ENCODE measurements around the gene CAPN12. TPM values are rescaled to one million over a fixed set of nuclear protein-coding genes. Genes with fewer than 3 reads are reported as not detected.
"Not testable (repeated sequence)": the region's sequence is repeated elsewhere in the genome, so short reads cannot be mapped to it uniquely, and the experiment has no call there.

CAPN12 gene
- total RNA-seq, 2 donors from 2014 or later, result 0.74 to 0.90 TPM

GRCh38 chr19:38788478-38789243 lies 44.4 kb upstream of the CAPN12 start, which contains the start of gene LGALS7B:
Gene LGALS7B (plus strand): TSS chr19:38789200. CDS start chr19:38789227, 27 bp downstream.
- H3K4me3 ChIP-seq, result no peak within 1 kb of the TSS
- no peak within 1 kb of the TSS for H3K27ac ChIP-seq
- no peaks in the 10 kb centered on the region for H3K27me3 ChIP-seq
- no peaks in the 10 kb centered on the region for H3K4me1 ChIP-seq
- H3K36me3 ChIP-seq, result no peaks in the 10 kb centered on the region
- H3K9me3 ChIP-seq, result no peaks in the 10 kb centered on the region
- no peak for DNase-seq (ENCODE audit: low spot score)
- TF ChIP-seq, protein P1, sequence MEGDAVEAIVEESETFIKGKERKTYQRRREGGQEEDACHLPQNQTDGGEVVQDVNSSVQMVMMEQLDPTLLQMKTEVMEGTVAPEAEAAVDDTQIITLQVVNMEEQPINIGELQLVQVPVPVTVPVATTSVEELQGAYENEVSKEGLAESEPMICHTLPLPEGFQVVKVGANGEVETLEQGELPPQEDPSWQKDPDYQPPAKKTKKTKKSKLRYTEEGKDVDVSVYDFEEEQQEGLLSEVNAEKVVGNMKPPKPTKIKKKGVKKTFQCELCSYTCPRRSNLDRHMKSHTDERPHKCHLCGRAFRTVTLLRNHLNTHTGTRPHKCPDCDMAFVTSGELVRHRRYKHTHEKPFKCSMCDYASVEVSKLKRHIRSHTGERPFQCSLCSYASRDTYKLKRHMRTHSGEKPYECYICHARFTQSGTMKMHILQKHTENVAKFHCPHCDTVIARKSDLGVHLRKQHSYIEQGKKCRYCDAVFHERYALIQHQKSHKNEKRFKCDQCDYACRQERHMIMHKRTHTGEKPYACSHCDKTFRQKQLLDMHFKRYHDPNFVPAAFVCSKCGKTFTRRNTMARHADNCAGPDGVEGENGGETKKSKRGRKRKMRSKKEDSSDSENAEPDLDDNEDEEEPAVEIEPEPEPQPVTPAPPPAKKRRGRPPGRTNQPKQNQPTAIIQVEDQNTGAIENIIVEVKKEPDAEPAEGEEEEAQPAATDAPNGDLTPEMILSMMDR (IDR thresholded peaks at IDR 0.05), result no peak

DNA sequence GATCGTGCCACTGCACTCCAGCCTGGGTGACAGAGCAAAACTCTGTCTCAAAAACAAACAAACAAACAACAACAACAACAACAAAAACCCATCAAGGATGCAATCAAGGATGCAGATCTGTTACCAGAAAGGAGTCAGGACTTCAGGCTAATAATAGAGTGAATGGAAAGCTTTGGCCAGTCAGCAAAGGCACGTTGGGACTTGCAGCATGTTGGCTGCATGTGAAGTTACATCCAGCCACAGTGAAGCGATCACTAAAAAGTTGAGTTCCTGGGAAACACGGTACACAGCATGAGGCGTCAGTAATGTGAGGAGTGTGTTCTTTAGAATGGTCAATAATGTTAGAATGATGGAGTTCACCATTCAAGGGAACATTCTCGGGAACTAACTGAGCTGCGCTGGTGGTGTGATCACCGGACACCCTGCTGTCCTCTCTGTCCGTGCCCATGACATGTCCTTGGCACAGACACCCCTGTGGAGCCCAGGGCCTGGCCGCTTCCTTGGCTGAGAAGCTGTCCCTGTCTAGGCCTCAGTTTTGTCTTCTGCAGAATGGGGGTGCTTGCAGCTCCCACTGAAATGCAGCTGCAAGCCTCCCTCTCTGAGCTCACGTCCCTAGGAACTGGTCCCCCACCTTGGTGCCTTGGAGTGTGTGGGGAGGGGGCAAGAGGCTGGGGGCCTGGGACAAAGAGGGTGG lies 42.4 kb upstream of the CAPN12 start:
- Histone ChIP-seq H3K9me3 (no peaks in the 10 kb centered on the region), H3K27ac (no peak overlapping the region), H3K27me3 (no peaks in the 10 kb centered on the region), H3K4me1 (no peaks in the 10 kb centered on the region), H3K36me3 (no peaks in the 10 kb centered on the region), H3K4me3 (no peak overlapping the region)
- TF ChIP-seq, protein P1 (IDR thresholded peaks at IDR 0.05), result no peak
- DNase-seq (ENCODE audit: low spot score), result no peak

DNA sequence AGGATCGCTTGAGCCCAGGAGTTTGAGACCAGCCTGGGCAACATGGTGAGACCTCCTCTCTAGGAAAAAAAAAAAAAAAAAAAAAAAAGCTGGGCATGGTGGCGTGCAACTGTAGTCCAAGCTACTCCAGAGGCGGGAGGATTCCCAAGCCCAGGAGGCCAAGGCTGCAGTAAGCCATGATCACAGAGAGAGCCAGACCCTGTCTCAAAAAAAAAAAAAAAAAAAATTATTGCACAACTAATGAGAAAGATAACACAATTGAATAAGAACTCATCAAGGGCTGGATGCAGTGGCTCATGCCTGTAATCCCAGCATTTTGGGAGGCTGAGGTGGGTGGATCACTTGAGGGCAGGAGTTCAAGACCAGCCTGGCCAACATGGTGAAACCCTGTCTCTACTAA lies 41.8 kb upstream of the CAPN12 start:
- not testable (repeated sequence) for H3K4me3 ChIP-seq; H3K27ac ChIP-seq; DNase-seq (ENCODE audit: low spot score); H3K27me3 ChIP-seq; H3K36me3 ChIP-seq; H3K9me3 ChIP-seq; H3K4me1 ChIP-seq

- Histone ChIP-seq H3K27me3 (no peaks in the 10 kb centered on the region), H3K4me1 (no peaks in the 10 kb centered on the region), H3K27ac (no peak overlapping the region), H3K36me3 (no peaks in the 10 kb centered on the region), H3K9me3 (no peaks in the 10 kb centered on the region), H3K4me3 (no peak overlapping the region)
- DNase-seq (ENCODE audit: low spot score), result no peak
- TF ChIP-seq, protein P1 (IDR thresholded peaks at IDR 0.05), result no peak
These were observed 41.0 kb upstream of the CAPN12 start for GRCh38 chr19:38785187-38785699.

DNA sequence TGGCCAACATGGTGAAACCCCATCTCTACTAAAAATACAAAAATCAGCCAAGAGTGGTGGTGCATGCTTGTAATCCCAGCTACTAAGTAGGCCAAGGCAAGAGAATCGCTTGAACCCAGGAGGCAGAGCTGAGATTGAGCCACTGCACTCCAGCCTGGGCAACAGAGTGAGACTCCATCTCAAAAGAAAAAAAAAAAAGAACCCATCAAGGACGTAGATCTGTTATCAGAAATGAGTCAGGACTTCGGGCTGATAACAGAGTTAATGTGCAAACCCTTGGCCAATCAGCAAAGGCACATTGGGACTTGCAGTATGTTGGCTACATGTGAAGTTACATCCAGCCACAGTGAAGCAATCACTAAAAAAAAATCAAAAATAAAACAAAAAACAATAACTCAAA lies 40.0 kb upstream of the CAPN12 start:
- Histone ChIP-seq H3K9me3 (no peaks in the 10 kb centered on the region), H3K27ac (no peak overlapping the region), H3K36me3 (no peaks in the 10 kb centered on the region), H3K27me3 (no peaks in the 10 kb centered on the region), H3K4me3 (no peak overlapping the region), H3K4me1 (no peaks in the 10 kb centered on the region)
- no peak for DNase-seq (ENCODE audit: low spot score)
- TF ChIP-seq, protein P1 (IDR thresholded peaks at IDR 0.05), result no peak

DNA sequence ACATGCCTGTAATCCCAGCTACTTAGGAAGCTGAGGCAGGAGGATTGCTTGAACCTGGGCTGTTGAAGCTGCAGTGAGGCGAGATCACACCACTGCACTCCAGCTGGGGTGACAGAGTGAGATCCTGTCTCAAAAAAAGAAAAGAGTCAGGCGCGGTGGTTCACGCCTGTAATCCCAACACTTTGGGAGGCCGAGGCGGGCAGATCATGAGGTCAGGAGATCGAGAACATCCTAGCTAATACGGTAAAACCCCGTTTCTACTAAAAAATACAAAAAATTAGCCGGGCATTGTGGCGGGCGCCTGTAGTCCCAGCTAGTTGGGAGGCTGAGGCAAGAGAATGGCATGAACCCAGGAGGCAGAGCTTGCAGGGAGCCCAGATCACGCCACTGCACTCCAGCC lies 37.9 kb upstream of the CAPN12 start:
- not testable (repeated sequence) for H3K9me3 ChIP-seq; H3K27me3 ChIP-seq; H3K4me1 ChIP-seq; H3K27ac ChIP-seq; DNase-seq (ENCODE audit: low spot score); H3K4me3 ChIP-seq; H3K36me3 ChIP-seq

Measured in right atrium auricular region (tissue), 2 donors.